ENCODE measurements around the gene SWAP70.

Gene SWAP70

GRCh38 chr11:9780929-9781328, 117.1 kb downstream of the SWAP70 start:
- Histone ChIP-seq H3K9me3 (ENCODE audit: control insufficient read depth in 1 of 2, low read length in 2 of 2) (no peaks in the 10 kb centered on the region), H3K9ac (ENCODE audit: low read depth in 1 of 2, low read length in 2 of 2) (no peak overlapping the region), H3K4me3 (ENCODE audit: low read depth in 1 of 2, low read length in 2 of 2) (no peak overlapping the region), H3K4me1 (ENCODE audit: control insufficient read depth in 1 of 2, insufficient read depth in 2 of 2, low read length in 2 of 2) (no peaks in the 10 kb centered on the region), H3K27me3 (ENCODE audit: control insufficient read depth in 1 of 2, insufficient read depth in 2 of 2, low read length in 2 of 2) (no peaks in the 10 kb centered on the region), H3K36me3 (ENCODE audit: control insufficient read depth in 1 of 2, insufficient read depth in 2 of 2, low read length in 2 of 2) (peaks cover 26 to 37% of the 10 kb centered on the region in 2 donors), H3K27ac (ENCODE audit: low read depth, low read length) (no peak overlapping the region)

GRCh38 chr11:9783986-9784385, 120.1 kb downstream of the SWAP70 start:
- no peak overlapping the region for H3K27ac ChIP-seq (ENCODE audit: low read depth, low read length)
- H3K4me1 ChIP-seq (ENCODE audit: control insufficient read depth in 1 of 2, insufficient read depth in 2 of 2, low read length in 2 of 2), result no peaks in the 10 kb centered on the region
- H3K9me3 ChIP-seq (ENCODE audit: control insufficient read depth in 1 of 2, low read length in 2 of 2), result no peaks in the 10 kb centered on the region
- H3K27me3 ChIP-seq (ENCODE audit: control insufficient read depth in 1 of 2, insufficient read depth in 2 of 2, low read length in 2 of 2), result no peaks in the 10 kb centered on the region
- H3K9ac ChIP-seq (ENCODE audit: low read depth in 1 of 2, low read length in 2 of 2), result no peak overlapping the region
- no peak overlapping the region for H3K4me3 ChIP-seq (ENCODE audit: low read depth in 1 of 2, low read length in 2 of 2)
- peaks cover 34 to 50% of the 10 kb centered on the region in 2 donors for H3K36me3 ChIP-seq (ENCODE audit: control insufficient read depth in 1 of 2, insufficient read depth in 2 of 2, low read length in 2 of 2)

- Histone ChIP-seq H3K9ac (ENCODE audit: low read depth in 1 of 2, low read length in 2 of 2) (no peak overlapping the region), H3K9me3 (ENCODE audit: control insufficient read depth in 1 of 2, low read length in 2 of 2) (no peaks in the 10 kb centered on the region), H3K27me3 (ENCODE audit: control insufficient read depth in 1 of 2, insufficient read depth in 2 of 2, low read length in 2 of 2) (no peaks in the 10 kb centered on the region), H3K36me3 (ENCODE audit: control insufficient read depth in 1 of 2, insufficient read depth in 2 of 2, low read length in 2 of 2) (peaks cover 31 to 49% of the 10 kb centered on the region in 2 donors), H3K4me1 (ENCODE audit: control insufficient read depth in 1 of 2, insufficient read depth in 2 of 2, low read length in 2 of 2) (no peaks in the 10 kb centered on the region), H3K4me3 (ENCODE audit: low read depth in 1 of 2, low read length in 2 of 2) (no peak overlapping the region), H3K27ac (ENCODE audit: low read depth, low read length) (no peak overlapping the region)
Measured at GRCh38 chr11:9784602-9785315, 120.9 kb downstream of the SWAP70 start.

- no peak overlapping the region for H3K4me3 ChIP-seq (ENCODE audit: low read depth in 1 of 2, low read length in 2 of 2)
- no peaks in the 10 kb centered on the region for H3K27me3 ChIP-seq (ENCODE audit: control insufficient read depth in 1 of 2, insufficient read depth in 2 of 2, low read length in 2 of 2)
- peaks cover 20 to 33% of the 10 kb centered on the region in 2 donors for H3K36me3 ChIP-seq (ENCODE audit: control insufficient read depth in 1 of 2, insufficient read depth in 2 of 2, low read length in 2 of 2)
- no peak overlapping the region for H3K9ac ChIP-seq (ENCODE audit: low read depth in 1 of 2, low read length in 2 of 2)
- no peak overlapping the region for H3K27ac ChIP-seq (ENCODE audit: low read depth, low read length)
- H3K4me1 ChIP-seq (ENCODE audit: control insufficient read depth in 1 of 2, insufficient read depth in 2 of 2, low read length in 2 of 2), result no peaks in the 10 kb centered on the region
- no peaks in the 10 kb centered on the region for H3K9me3 ChIP-seq (ENCODE audit: control insufficient read depth in 1 of 2, low read length in 2 of 2)
Measured at GRCh38 chr11:9787260-9787659, 123.4 kb downstream of the SWAP70 start.

- Histone ChIP-seq H3K9me3 (ENCODE audit: control insufficient read depth in 1 of 2, low read length in 2 of 2) (no peaks in the 10 kb centered on the region), H3K27me3 (ENCODE audit: control insufficient read depth in 1 of 2, insufficient read depth in 2 of 2, low read length in 2 of 2) (no peaks in the 10 kb centered on the region), H3K4me3 (ENCODE audit: low read depth in 1 of 2, low read length in 2 of 2) (no peak overlapping the region), H3K36me3 (ENCODE audit: control insufficient read depth in 1 of 2, insufficient read depth in 2 of 2, low read length in 2 of 2) (peaks cover 20 to 33% of the 10 kb centered on the region in 2 donors), H3K27ac (ENCODE audit: low read depth, low read length) (no peak overlapping the region), H3K4me1 (ENCODE audit: control insufficient read depth in 1 of 2, insufficient read depth in 2 of 2, low read length in 2 of 2) (no peaks in the 10 kb centered on the region), H3K9ac (ENCODE audit: low read depth in 1 of 2, low read length in 2 of 2) (no peak overlapping the region)
Measured at GRCh38 chr11:9787981-9788521, 124.2 kb downstream of the SWAP70 start.

GRCh38 chr11:9789910-9790309, 126.0 kb downstream of the SWAP70 start:
- Histone ChIP-seq H3K4me1 (ENCODE audit: control insufficient read depth in 1 of 2, insufficient read depth in 2 of 2, low read length in 2 of 2) (no peaks in the 10 kb centered on the region), H3K27ac (ENCODE audit: low read depth, low read length) (no peak overlapping the region), H3K4me3 (ENCODE audit: low read depth in 1 of 2, low read length in 2 of 2) (no peak overlapping the region), H3K9me3 (ENCODE audit: control insufficient read depth in 1 of 2, low read length in 2 of 2) (no peaks in the 10 kb centered on the region), H3K27me3 (ENCODE audit: control insufficient read depth in 1 of 2, insufficient read depth in 2 of 2, low read length in 2 of 2) (no peaks in the 10 kb centered on the region), H3K36me3 (ENCODE audit: control insufficient read depth in 1 of 2, insufficient read depth in 2 of 2, low read length in 2 of 2) (peaks cover 12 to 24% of the 10 kb centered on the region in 2 donors), H3K9ac (ENCODE audit: low read depth in 1 of 2, low read length in 2 of 2) (no peak overlapping the region)

GRCh38 chr11:9790703-9791102, 126.8 kb downstream of the SWAP70 start:
- no peaks in the 10 kb centered on the region for H3K4me1 ChIP-seq (ENCODE audit: control insufficient read depth in 1 of 2, insufficient read depth in 2 of 2, low read length in 2 of 2)
- H3K27me3 ChIP-seq (ENCODE audit: control insufficient read depth in 1 of 2, insufficient read depth in 2 of 2, low read length in 2 of 2), result no peaks in the 10 kb centered on the region
- peaks cover 12 to 20% of the 10 kb centered on the region in 2 donors for H3K36me3 ChIP-seq (ENCODE audit: control insufficient read depth in 1 of 2, insufficient read depth in 2 of 2, low read length in 2 of 2)
- no peak overlapping the region for H3K9ac ChIP-seq (ENCODE audit: low read depth in 1 of 2, low read length in 2 of 2)
- H3K4me3 ChIP-seq (ENCODE audit: low read depth in 1 of 2, low read length in 2 of 2), result no peak overlapping the region
- no peaks in the 10 kb centered on the region for H3K9me3 ChIP-seq (ENCODE audit: control insufficient read depth in 1 of 2, low read length in 2 of 2)
- H3K27ac ChIP-seq (ENCODE audit: low read depth, low read length), result no peak overlapping the region

- Histone ChIP-seq H3K9ac (ENCODE audit: low read depth in 1 of 2, low read length in 2 of 2) (no peak overlapping the region), H3K9me3 (ENCODE audit: control insufficient read depth in 1 of 2, low read length in 2 of 2) (no peaks in the 10 kb centered on the region), H3K36me3 (ENCODE audit: control insufficient read depth in 1 of 2, insufficient read depth in 2 of 2, low read length in 2 of 2) (no peaks in the 10 kb centered on the region), H3K4me1 (ENCODE audit: control insufficient read depth in 1 of 2, insufficient read depth in 2 of 2, low read length in 2 of 2) (no peaks in the 10 kb centered on the region), H3K27ac (ENCODE audit: low read depth, low read length) (no peak overlapping the region), H3K4me3 (ENCODE audit: low read depth in 1 of 2, low read length in 2 of 2) (no peak overlapping the region), H3K27me3 (ENCODE audit: control insufficient read depth in 1 of 2, insufficient read depth in 2 of 2, low read length in 2 of 2) (no peaks in the 10 kb centered on the region)
Measured at GRCh38 chr11:9796266-9796665, 132.4 kb downstream of the SWAP70 start.

GRCh38 chr11:9796854-9797253, 133.0 kb downstream of the SWAP70 start:
- no peaks in the 10 kb centered on the region for H3K36me3 ChIP-seq (ENCODE audit: control insufficient read depth in 1 of 2, insufficient read depth in 2 of 2, low read length in 2 of 2)
- no peaks in the 10 kb centered on the region for H3K9me3 ChIP-seq (ENCODE audit: control insufficient read depth in 1 of 2, low read length in 2 of 2)
- H3K4me3 ChIP-seq (ENCODE audit: low read depth in 1 of 2, low read length in 2 of 2), result no peak overlapping the region
- no peaks in the 10 kb centered on the region for H3K27me3 ChIP-seq (ENCODE audit: control insufficient read depth in 1 of 2, insufficient read depth in 2 of 2, low read length in 2 of 2)
- H3K4me1 ChIP-seq (ENCODE audit: control insufficient read depth in 1 of 2, insufficient read depth in 2 of 2, low read length in 2 of 2), result no peaks in the 10 kb centered on the region
- no peak overlapping the region for H3K27ac ChIP-seq (ENCODE audit: low read depth, low read length)
- H3K9ac ChIP-seq (ENCODE audit: low read depth in 1 of 2, low read length in 2 of 2), result no peak overlapping the region

- Histone ChIP-seq H3K27ac (ENCODE audit: low read depth, low read length) (no peak overlapping the region), H3K4me3 (ENCODE audit: low read depth in 1 of 2, low read length in 2 of 2) (no peak overlapping the region), H3K27me3 (ENCODE audit: control insufficient read depth in 1 of 2, insufficient read depth in 2 of 2, low read length in 2 of 2) (no peaks in the 10 kb centered on the region), H3K9me3 (ENCODE audit: control insufficient read depth in 1 of 2, low read length in 2 of 2) (no peaks in the 10 kb centered on the region), H3K36me3 (ENCODE audit: control insufficient read depth in 1 of 2, insufficient read depth in 2 of 2, low read length in 2 of 2) (no peaks in the 10 kb centered on the region), H3K9ac (ENCODE audit: low read depth in 1 of 2, low read length in 2 of 2) (no peak overlapping the region), H3K4me1 (ENCODE audit: control insufficient read depth in 1 of 2, insufficient read depth in 2 of 2, low read length in 2 of 2) (no peaks in the 10 kb centered on the region)
Measured at GRCh38 chr11:9797300-9797699, 133.4 kb downstream of the SWAP70 start.

Measured in duodenal mucosa (tissue), 2 donors.